Bronchial epithelial cell (primary cell): ENCODE results near the gene PCDHGA10. TPM values are rescaled to one million over a fixed set of nuclear protein-coding genes. Genes with fewer than 3 reads are reported as not detected.
A peak's percentile ranks its signal among the peaks of the same experiment; 100 is the strongest.
"Not testable (repeated sequence)": the region's sequence is repeated elsewhere in the genome, so short reads cannot be mapped to it uniquely, and the experiment has no call there.

Experiments
- DNase-seq: peaks from one replicate; pipeline ENCODE4 v3.0.0-alpha.2; 2010; ENCODE audit warnings: low read depth
- FAIRE-seq: peaks from 2 replicates; lab custom pipeline; 2011; peaks lifted over from hg19 to GRCh38; lab: Jason Lieb, UNC
- H3K27me3 ChIP-seq: 2 replicates; pipeline ENCODE4 v1.5.1; 2011; ENCODE audit warnings: low read length; ENCODE audit not compliant: control insufficient read depth, insufficient read depth
- H3K36me3 ChIP-seq: 2 replicates; pipeline ENCODE4 v1.5.1; 2011; ENCODE audit warnings: low read length; ENCODE audit not compliant: control insufficient read depth, insufficient read depth
- H3K4me3 ChIP-seq: 2 replicates; pipeline ENCODE4 v1.5.1; 2011; ENCODE audit warnings: mild to moderate bottlenecking, low read depth, low read length, control low read depth
- CTCF ChIP-seq: IDR thresholded peaks from 2 replicates; pipeline ENCODE4 v1.5.1; 2011; ENCODE audit warnings: mild to moderate bottlenecking, moderate library complexity, low read length, control low read depth, inconsistent platforms; ENCODE audit not compliant: insufficient read depth, severe bottlenecking
- total RNA-seq: library from RNA; depleted of rRNA; stranded (reverse); fragments of >200 nt; gene quantifications from 2 replicates; pipeline ENCODE4 v1.2.1, GENCODE V29; 2014

Gene PCDHGA10
- total RNA-seq, 1 donor from 2014 or later = 2.1 TPM

- Histone ChIP-seq H3K27me3 (peaks cover 2% of the 10 kb centered on the region), H3K36me3 (no peaks in the 10 kb centered on the region), H3K4me3 (peak overlapping the region; percentile 20)
- peak; percentile 7 for DNase-seq
- no peak for TF ChIP-seq CTCF
- no peak for FAIRE-seq
These were observed 18.5 kb downstream of the PCDHGA10 start for GRCh38 chr5:141431286-141431685.

GRCh38 chr5:141432308-141432707 lies 19.5 kb downstream of the PCDHGA10 start:
- FAIRE-seq, DNase-seq, H3K4me3 ChIP-seq: not testable (repeated sequence)

GRCh38 chr5:141432726-141433125 lies 19.9 kb downstream of the PCDHGA10 start:
- FAIRE-seq = not testable (repeated sequence)

More at GRCh38 chr5:141432308-141432707, 19.5 kb downstream of the PCDHGA10 start:
- not testable (repeated sequence) for H3K36me3 ChIP-seq, H3K27me3 ChIP-seq

GRCh38 chr5:141434006-141434405 lies 21.2 kb downstream of the PCDHGA10 start:
- TF ChIP-seq CTCF = no peak
- Histone ChIP-seq H3K36me3 (no peaks in the 10 kb centered on the region), H3K27me3 (peaks cover 2% of the 10 kb centered on the region), H3K4me3 (no peak overlapping the region)
- DNase-seq (no peak), FAIRE-seq (no peak)

More at GRCh38 chr5:141432726-141433125, 19.9 kb downstream of the PCDHGA10 start:
- not testable (repeated sequence) for DNase-seq, H3K36me3 ChIP-seq, H3K4me3 ChIP-seq, H3K27me3 ChIP-seq

GRCh38 chr5:141437221-141437620 lies 24.4 kb downstream of the PCDHGA10 start:
- Histone ChIP-seq H3K4me3 (no peak overlapping the region), H3K27me3 (no peaks in the 10 kb centered on the region), H3K36me3 (no peaks in the 10 kb centered on the region)
- no peak for DNase-seq
- FAIRE-seq = no peak
- TF ChIP-seq CTCF = no peak

- H3K36me3 ChIP-seq = no peaks in the 10 kb centered on the region
- DNase-seq = no peak
- no peak for TF ChIP-seq CTCF
- no peak for FAIRE-seq
- no peaks in the 10 kb centered on the region for H3K27me3 ChIP-seq
- no peak overlapping the region for H3K4me3 ChIP-seq
These were observed 26.8 kb downstream of the PCDHGA10 start for GRCh38 chr5:141439411-141440141.

GRCh38 chr5:141440341-141440740 lies 27.6 kb downstream of the PCDHGA10 start:
- no peaks in the 10 kb centered on the region for H3K27me3 ChIP-seq
- H3K36me3 ChIP-seq = no peaks in the 10 kb centered on the region
- no peak overlapping the region for H3K4me3 ChIP-seq
- FAIRE-seq (no peak), DNase-seq (no peak)
- no peak for TF ChIP-seq CTCF
